ENCODE measurements around the gene PGGHG.
"Not testable (repeated sequence)": the region's sequence is repeated elsewhere in the genome, so short reads cannot be mapped to it uniquely, and the experiment has no call there.

Gene PGGHG

DNA sequence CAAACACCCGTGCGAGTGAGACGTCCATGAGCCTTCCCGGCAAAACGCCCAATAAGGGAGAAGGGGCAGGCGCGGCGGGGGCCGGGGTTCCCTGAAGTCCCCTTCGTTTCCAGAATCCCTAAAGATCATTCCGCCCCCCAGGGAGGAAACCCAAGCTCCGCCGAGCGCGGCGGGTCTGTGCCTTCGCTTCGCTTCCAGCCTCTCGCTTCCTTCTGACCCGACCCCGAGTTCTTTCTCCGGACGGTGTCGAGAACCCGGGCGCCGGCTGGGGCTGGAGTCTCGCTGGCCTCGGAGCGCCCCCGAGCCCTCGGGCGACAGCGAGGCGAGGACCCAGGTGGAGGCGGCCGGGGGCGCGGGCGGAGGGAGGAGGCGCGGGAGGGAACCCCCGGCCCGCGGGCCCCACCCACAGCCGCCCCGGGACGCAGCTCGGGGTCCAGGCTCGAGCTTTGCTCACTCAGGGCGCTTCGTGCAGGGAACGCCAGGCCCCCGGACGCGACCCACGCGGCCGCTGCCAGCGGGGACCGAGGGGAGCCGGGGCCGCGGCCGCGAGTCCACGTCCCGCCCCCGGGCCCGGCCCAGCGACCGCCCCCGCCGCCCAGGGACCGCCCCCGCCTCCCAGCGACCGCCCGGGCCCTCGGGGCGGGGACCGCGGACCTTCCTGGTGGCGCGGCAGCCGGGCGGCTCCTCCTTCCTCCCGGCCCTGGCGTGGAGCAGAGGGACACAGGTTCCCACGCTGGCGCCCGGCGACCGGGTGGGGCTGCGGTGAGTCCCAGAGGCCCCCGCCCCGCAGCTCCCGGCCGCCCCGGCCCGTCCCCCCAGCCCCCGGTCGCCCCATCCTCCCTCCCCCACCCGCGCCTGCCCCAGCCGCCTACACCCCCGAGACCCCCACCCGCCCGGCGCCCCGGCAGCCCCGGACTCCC, at the start of gene PGGHG:
Gene PGGHG, plus strand, starts transcription at position 649 of the 920 bp plus-strand sequence. CDS start 691 bp downstream, outside the sequence.
- peak; percentile 58 for DNase-seq

DNA sequence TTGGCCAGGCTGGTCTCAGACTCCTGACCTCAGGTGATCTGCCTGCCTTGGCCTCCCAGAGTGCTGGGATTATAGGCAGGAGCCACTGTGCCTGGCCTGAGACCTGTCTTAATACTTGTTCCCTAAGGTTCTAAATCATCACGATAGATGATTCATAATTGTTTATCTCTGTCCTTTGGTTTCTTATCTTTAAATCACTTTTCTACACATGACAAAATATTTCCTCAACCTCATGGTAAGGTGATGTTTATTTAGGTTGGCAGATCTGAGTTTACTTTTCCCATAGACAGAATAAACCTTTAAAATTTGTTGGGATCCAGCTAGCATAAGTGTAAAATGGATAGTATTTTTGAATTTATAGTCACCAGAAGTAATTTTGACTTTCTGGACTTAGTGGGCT, 48.6 kb upstream of the PGGHG start:
- no peak for DNase-seq

DNA sequence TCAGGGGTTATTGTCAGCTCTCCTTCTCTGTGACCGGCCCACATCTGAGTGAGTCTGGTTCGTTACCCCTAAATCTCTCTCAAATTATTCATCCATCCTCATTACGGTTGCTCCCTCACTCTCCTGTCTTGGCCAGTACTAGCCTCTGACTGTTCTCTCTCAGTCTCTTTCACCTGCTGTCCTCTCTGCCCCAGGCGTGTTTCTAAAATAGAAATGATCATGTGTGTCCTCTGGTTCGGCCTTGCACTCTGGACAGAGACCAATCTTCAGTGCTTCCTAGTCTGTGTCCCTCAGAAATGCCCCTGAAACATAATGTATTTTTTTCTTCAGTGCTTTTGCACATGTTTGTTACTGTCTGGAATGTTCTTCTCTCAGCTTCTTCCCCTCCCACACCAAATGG, 47.3 kb upstream of the PGGHG start:
- DNase-seq: no peak

DNA sequence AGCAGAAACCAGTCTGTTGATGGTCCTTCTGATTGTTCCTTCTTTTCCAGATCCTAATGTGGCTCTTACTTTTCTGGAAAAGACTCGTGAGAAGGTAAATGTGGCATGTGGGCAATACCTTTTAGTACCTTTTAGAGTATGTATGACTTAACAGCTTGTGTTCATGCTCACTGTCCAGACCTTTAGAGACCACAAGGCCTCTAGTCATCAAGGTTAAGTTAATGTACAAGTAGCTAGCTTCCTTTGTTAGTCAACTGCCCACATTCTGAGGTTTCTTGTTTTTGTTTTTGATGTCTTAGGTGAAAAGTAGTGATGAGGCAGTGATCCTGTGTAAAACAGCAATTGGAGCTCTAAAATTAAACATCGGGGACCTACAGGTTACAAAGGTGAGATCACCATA, 44.5 kb upstream of the PGGHG start:
- DNase-seq: no peak

DNA sequence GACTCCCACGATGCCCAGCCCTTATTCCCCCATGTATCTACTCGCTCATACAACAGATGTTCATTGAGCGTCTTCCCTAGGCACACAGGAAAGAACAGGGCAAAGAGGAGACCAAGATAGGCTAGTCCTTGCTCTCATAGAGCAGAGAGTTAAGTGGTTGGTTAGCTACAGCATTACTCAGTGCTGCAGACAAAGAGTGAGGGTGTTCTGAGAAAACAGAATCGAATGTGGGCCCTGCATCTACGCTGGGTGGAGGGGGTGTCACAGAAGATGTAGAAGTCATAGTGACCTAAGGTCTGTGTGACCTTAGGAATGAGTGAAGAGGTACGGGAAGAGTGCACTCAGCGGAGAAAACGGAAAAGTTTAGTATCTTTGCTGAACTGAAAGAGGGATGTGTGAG, 39.9 kb upstream of the PGGHG start:
- no peak for DNase-seq

DNA sequence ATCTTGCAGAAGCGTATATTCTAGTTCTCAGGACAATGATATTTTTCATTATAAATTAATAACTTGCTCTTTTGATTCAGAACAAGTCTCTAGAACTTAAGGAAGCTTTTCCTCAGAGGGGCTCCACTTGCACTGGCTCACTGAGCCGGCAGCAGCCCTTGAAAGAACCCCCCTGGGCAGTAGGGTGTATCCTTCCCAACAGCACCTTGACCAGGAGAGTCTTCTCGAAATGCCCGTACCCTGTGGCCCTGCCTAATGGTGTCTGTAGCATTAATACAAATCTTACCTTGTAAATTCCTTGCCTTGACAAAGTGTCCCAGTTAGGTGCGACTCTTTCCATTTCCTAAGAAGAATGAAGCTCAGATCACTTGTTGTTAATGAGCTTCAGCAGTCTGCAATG, 38.7 kb upstream of the PGGHG start:
- DNase-seq: no peak

DNA sequence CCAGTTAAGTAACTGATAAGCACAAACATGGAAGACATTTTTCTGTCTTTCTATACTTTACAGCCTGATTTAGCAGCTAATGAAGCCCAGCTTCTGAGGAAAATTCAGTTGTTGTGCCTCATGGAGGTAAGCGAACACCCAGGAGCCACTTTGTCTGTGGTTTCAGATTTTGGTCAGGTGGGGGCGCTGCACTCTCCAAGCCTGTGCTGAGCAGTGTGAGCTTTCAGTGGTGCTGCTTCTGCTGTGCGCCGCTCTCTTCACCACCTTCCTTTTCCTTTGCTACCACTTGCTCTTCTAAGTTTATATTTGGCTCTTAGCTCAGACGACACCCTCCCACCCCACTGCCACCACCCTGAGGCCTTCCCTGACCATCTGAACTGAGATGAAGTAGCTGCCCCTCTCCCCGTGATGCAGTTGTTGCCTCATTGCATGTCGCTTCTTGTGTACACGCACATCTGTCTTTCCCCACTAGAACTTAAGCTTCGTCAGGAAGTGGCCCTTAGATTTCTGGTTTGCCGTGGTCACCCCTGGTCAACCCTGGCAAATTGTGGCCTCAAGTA, 38.1 kb upstream of the PGGHG start:
- peak; percentile 74 for DNase-seq

DNA sequence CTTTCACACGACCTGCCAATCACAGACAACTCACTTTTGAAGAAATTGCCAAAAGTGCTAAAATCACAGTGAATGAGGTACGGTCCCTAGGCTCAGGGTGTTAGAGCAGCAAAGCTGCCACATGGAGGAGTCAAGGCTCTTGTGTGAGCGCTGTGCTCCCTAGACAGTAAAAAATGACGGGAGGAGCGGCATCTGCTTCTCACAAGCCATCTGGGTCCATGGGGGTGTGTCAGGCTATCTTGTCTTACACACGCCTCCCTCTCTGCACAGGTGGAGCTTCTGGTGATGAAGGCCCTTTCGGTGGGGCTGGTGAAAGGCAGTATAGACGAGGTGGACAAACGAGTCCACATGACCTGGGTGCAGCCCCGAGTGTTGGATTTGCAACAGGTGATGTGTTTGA, 37.4 kb upstream of the PGGHG start:
- DNase-seq: no peak

DNA sequence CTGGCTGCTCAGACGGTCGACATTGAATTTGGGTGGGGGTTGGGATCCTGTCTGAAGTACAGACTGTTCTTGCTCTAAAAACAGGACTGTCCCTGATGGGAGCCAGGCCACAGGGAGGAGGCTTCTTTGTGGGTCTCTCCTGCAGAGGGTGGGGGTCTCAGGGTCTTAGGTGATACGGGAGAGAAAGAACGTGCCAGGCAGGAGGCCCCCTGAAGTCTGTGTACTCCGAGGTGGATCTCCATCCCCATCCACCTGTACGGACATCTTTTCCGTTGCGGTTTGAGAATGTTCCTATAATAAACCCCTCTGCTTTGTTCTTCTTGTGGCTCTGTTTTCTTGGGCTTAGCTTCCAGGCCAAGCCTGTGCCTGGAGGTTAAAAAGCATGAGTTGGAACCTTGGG, 36.3 kb upstream of the PGGHG start:
- DNase-seq: no peak

DNA sequence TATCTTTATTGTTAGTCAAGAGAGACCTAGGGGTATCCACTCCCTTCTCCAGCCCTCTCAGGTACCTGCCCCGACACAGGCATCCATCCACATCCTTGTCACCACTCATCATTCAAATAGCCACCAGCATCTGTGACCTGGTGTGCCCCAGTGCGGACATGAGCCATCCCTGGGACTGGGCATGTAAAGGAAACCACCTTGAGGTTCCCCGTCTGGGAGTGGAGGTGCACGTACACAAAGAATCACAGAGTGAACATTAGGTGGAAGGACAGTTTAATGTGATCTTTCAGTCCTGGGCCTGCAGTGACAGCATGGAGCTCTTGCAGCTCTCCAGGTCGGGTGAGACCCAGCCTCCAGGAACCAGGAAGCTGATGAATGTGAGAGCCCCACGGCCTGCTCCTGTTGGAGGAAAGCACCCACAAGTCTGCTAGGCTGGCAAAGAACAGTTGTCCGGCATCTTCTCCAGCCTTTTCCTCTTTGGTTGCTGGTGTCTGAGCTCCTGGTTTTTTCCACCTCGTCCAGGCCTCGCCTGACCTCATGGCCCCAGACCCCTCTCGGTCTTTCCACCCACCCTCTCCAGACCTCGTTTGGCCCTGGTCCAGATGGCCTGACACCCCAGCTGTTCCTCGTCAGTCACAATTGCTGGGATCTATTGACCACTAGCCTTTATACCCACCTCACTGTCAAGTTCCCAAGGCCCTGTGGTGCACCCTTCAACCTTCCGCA, 35.6 kb upstream of the PGGHG start:
- DNase-seq: no peak

DNA sequence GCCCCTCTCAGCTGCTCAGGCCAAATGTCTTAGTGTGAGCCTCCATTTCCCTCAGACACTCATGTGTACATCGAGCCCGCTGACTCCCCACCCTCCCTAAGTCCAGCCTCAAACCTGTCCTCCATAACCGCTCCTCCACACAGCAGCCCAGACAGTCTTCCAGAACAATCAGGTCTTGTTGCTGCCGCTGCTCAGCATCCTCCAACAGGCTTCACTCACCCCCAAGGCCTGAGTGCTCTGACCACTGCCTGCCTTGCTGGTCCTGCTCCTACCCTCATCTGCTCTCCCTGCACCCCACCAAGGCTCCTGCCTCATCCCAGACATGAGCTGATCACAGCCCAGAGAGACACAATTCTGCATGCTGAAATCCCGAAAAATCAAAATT, 35.0 kb upstream of the PGGHG start:
- no peak for DNase-seq

DNA sequence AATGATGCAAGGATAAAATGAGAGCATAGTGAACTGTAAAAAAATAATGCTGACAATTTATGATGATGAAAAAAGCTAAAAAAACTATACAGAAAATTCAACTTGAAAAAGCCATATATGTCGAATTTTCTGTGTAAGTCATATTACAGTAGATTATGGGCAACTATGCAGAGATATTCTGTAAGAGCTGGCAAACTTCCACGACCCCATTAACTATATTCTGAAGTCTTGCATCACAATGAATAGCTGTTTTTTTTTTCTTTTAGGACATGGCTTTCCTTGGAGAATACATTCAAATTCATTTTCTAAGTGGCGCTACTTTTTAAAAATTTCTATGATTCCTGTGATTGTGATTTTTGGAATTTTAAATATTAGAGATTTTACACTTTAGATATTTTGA, 33.8 kb upstream of the PGGHG start:
- no peak for DNase-seq

DNA sequence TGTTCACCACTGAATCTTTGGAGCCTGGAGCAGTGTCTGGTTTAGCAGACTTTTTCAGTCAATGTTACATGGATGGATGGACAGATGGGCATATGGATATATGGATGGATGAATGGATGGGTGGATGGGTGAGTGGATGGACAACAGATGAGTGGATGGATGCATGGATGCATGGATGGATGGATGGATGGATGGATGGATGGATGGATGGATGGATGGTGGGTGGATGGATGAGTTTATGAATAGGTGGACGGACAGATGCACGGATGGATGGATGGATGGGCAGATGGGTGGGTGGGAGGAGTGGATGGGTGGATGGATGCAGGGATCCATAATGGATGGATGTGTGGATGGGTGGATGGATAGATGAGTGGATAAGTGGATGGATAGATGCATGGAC, 33.1 kb upstream of the PGGHG start:
- DNase-seq: no peak

DNA sequence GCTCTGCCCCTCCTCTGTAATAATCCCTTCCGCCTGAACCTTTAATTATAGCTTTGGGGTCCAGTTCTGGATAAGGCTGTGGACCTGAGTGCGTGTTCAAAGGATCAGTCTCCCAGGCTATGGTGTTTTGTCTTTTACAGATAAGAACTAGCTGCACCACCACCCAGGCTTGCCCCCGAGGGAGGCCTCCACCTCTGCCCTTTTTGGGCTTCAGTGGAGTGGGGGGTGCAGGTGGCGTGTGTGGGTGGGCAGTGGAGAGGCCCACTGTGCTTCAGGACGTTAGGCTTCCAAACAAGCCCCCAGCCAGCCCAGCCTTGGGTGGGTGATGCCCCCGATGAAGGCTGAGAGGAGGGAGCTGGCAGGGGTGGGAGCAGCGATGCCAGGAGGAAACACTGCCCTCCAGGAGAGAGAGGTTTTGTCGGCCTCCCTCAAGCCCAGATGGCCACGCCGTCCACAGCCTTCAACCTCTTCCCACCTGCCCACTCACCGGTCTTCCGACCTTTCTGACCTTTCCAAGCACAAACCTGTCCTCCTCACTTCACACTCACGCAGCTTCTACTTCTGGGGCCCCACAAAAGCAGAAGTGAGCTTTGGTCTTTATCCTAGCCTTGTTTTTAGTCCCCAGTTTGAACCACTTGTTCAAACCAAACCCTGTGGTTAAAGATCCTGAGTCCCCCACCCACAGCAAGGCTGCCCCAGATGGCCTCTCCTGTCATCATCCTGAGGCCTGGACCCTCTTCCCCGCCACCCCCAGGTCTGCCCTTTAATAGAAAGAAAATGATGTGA, 31.8 kb upstream of the PGGHG start:
- no peak for DNase-seq

DNA sequence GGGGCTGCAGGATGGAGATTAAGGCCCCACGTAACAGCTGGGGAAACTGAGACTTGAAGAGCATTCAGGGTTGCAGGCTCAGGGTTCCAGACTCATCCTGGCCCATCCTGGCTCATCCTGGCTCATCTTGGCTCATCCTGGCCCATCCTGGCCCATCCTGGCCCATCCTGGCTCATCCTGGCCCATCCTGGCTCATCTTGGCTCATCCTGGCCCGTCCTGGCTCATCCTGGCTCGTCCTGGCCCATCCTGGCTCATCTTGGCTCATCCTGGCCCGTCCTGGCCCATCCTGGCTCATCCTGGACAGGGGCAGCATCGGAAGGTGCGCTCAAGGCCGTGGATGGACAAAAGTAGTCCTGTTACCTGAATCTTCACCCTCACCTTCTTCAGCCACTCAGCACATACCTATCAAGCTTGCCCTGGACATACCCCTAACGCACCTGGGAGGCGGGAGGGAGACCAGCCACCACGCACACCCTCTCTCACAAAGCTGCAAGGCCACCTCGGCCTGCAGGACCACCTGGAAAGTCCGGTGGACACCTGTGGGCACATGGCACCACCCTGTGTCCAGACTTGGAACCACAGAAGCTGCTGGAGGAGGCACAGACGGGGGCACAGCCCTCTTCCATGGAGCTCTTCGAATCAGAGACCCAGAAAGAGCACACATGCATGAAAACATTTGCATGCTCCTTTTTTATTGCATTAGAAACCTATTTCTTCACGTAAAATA, 31.0 kb upstream of the PGGHG start:
- no peak for DNase-seq

DNA sequence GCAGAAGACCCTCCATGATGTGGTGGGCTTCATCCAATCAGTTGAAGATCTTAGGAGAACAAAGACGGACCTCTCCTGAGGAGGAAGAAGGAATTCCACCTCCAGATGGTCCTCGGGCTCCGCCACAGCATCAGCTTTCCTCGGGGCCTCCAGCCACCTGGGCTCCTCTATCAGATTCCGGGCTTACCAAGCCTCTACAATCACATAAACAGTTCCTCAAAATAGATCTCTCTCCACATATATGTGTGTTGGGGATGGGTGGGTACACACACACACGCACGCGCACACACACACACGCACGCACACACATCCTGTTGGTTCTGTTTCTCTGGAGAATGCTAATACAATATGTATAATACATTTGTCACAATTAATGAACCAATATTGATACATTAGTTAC, 29.5 kb upstream of the PGGHG start:
- DNase-seq: no peak

DNA sequence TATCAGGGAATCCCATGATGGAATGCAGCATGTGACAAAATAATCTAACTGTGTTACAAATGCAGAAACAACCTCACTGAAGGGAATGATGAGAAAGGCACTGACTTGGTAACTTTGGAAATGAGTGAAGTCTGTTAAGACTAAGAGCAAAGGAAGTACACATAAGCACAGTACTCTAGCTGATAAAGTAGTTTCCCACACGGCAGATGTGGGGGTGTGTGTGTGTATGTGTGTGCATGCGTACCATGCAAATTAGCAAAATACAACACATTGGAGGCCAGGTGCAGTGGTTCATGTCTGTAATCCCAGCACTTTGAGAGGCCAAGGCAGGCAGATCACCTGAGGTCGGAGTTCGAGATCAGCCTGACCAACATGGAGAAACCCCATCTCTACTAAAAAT, 27.3 kb upstream of the PGGHG start:
- DNase-seq: no peak

DNA sequence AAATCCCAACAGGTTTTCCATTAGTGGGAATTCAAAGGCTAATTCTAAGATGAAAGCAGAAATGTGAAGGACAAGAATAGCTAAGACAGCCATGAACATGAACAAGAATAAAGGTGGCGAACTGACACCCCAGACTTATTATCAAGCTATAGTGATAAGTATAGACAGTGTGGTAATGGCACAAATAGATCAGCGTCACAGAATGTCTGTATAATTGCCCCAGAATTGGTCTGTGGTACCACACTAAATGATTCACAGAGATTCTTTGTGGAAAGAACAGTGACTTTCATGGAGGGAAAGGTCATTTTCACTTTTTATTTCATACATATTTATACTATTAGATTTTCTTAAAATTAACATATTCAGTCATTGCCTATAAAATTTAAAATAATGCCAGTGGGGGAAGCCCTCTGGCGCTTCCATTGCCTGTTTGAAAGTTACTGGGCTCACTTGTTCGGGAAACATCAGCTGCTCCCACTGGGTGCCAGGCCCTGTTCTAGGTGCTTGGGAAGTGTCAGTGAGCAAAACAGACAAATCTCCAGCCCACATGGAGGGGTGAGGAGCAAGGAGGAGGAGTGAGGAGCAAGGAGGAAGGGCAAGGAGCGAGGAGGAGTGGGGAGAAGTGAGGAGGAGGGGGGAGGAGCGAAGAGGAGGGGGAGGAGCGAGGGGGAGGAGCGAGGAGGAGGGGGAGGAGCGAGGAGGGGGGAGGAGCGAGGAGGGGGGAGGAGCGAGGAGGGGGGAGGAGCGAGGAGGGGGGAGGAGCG, 22.1 kb upstream of the PGGHG start:
- DNase-seq: no peak

DNA sequence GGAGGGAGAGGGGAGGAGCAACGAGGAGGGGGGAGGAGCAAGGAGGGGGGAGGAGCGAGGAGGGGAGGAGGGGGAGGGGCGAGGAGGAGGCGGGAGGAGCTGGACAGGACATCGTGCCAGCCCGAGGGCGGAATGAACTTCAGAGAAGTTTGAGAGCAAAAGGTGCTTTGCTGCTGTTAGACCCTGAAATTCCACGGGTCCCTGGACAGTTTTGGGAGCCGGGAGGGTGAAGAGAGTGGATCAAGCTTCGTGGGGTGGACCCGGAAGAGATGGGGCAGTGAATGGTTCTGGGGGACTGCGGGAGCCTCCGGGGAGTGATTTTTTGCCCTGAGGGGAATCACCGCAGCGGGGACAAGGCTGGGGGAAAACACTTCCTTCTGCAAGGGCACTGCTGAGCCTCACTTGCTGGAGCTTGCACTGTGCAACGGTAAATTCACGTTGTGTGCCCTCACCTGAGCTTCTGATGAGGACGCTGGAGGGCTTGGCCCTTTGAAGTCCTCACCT, 21.4 kb upstream of the PGGHG start:
- peak; percentile 56 for DNase-seq

DNA sequence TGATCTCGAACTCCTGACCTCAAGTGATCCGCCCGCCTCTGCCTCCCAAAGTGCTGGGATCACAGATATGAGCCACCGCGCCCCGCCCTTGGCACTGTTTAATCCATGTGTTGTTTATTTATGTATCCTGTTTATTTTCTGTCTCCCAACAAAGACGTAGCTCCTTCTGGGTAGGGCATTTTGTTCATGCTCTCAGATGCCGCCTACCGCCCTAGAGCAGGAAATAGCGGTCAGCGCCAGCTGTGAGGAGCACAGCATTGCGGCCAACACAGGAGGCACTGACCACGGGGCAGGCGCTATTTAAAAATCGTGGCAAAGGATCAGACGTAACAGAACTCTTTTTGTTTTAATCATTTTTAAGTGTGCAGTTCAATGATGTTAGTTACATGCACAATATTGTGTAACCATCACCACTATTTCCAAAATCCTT, 20.2 kb upstream of the PGGHG start:
- not testable (repeated sequence) for DNase-seq

DNA sequence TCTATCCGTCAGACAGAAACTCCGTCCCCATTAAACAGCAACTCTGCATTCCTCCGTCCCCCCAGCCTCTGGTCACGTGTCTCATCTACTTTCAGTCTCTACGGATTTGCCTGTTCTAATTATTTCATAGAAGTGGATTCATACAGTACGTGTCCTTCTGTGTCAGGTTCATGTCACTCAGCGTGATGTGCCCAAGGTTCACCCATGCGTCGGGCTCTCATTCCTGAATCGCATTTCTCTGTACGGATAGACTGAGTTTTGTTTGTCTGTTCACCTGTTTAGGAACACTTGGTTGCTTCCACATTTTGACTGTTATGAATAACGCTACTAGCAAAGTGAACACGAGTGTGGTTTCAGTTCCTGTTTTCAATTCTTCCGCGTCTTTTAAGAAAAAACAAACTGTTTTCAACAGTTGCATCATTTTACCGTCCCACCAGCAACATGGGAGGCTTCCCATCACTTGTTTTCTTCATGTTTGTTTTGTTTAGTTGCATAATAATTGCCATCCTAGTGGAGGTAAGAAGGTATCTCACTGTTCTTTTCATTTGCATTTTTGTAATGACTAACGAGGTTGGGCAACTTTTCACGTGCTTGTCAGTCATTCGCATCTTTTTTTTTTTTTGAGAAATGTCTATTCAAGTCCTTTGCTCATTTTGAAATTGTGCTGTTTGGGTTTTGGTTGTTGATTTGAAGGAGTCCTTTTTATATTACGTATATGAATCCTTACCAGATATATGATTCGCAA, 19.6 kb upstream of the PGGHG start:
- no peak for DNase-seq

All from activated CD4-positive, alpha-beta T cell treated with anti-CD3 and anti-CD28 coated beads for 1 hour (primary cell).